Measurements from ENCODE around the gene PAX5. TPM values are rescaled to one million over a fixed set of nuclear protein-coding genes. Genes with fewer than 3 reads are reported as not detected.

PAX5 gene
- total and polyA plus RNA-seq, 9 donors = 0.02 to 0.28 (median 0.05) TPM; not detected in 6

GRCh38 chr9:36818242-36818938 lies 215.7 kb downstream of the PAX5 start:
- intact Hi-C loops (cut with DNase I) = no loop called here
- no peak overlapping the region for H3K27ac ChIP-seq
- peak overlapping the region; percentile 6 for H3K4me3 ChIP-seq
- no peak for TF ChIP-seq POLR2A (IDR thresholded peaks at IDR 0.05)
- TF ChIP-seq CTCF (IDR thresholded peaks at IDR 0.05) = no peak
- no peak for TF ChIP-seq EP300 (IDR thresholded peaks at IDR 0.05)
- H3K9me3 ChIP-seq = no peaks in the 10 kb centered on the region
- DNase-seq = peak in 3 of 5 donors; percentile 20 to 44 (median 32)
- 4 to 7% (median 4%) methylated on average over 32 of the region's 32 CpGs for WGBS, 3 donors
- no peaks in the 10 kb centered on the region for H3K27me3 ChIP-seq
- no peaks in the 10 kb centered on the region for H3K36me3 ChIP-seq
- peaks cover 2% of the 10 kb centered on the region for H3K4me1 ChIP-seq (ENCODE audit: insufficient read depth)

- Histone ChIP-seq H3K4me1 (ENCODE audit: insufficient read depth) (peaks cover 2% of the 10 kb centered on the region), H3K36me3 (no peaks in the 10 kb centered on the region), H3K27ac (no peak overlapping the region), H3K27me3 (no peaks in the 10 kb centered on the region), H3K9me3 (no peaks in the 10 kb centered on the region), H3K4me3 (no peak overlapping the region)
- 69 to 77% (median 74%) methylated on average over 4 of the region's 4 CpGs for WGBS, 3 donors
- intact Hi-C loops (cut with DNase I) = no loop called here
- TF ChIP-seq CTCF (IDR thresholded peaks at IDR 0.05) = no peak
- TF ChIP-seq POLR2A (IDR thresholded peaks at IDR 0.05) = no peak
- no peak for DNase-seq
These were observed 216.8 kb downstream of the PAX5 start for GRCh38 chr9:36817160-36817834.

GRCh38 chr9:36816371-36816770 lies 217.7 kb downstream of the PAX5 start:
- Histone ChIP-seq H3K4me1 (ENCODE audit: insufficient read depth) (peaks cover 2% of the 10 kb centered on the region), H3K9me3 (no peaks in the 10 kb centered on the region), H3K27ac (no peak overlapping the region), H3K4me3 (no peak overlapping the region), H3K36me3 (no peaks in the 10 kb centered on the region), H3K27me3 (no peaks in the 10 kb centered on the region)
- WGBS, 3 donors = 85 to 97% (median 90%) methylated on average over 3 of the region's 3 CpGs
- no peak for DNase-seq
- intact Hi-C loops (cut with DNase I) = no loop called here
- TF ChIP-seq EP300 (IDR thresholded peaks at IDR 0.05) (no peak), CTCF (IDR thresholded peaks at IDR 0.05) (no peak), POLR2A (IDR thresholded peaks at IDR 0.05) (no peak)

GRCh38 chr9:36815566-36816348 lies 218.3 kb downstream of the PAX5 start:
- Histone ChIP-seq H3K36me3 (no peaks in the 10 kb centered on the region), H3K4me1 (ENCODE audit: insufficient read depth) (peaks cover 2% of the 10 kb centered on the region), H3K27ac (no peak overlapping the region), H3K27me3 (no peaks in the 10 kb centered on the region), H3K9me3 (no peaks in the 10 kb centered on the region), H3K4me3 (no peak overlapping the region)
- no peak for DNase-seq
- 88 to 93% (median 91%) methylated on average over 7 of the region's 7 CpGs for WGBS, 3 donors
- TF ChIP-seq CTCF (IDR thresholded peaks at IDR 0.05) (no peak), EP300 (IDR thresholded peaks at IDR 0.05) (no peak), POLR2A (IDR thresholded peaks at IDR 0.05) (no peak)
- intact Hi-C loops (cut with DNase I) = no loop called here

Data from ovary (tissue), 9 donors.